ENCODE measurements around the gene CSNK2A1.

- TF ChIP-seq CTCF (IDR thresholded peaks at IDR 0.05) (no peak), POLR2A (IDR thresholded peaks at IDR 0.05) (no peak)
Observed at GRCh38 chr20:438571-439469, 104.8 kb downstream of the CSNK2A1 start.

All from body of pancreas (tissue), 4 donors.